BJ (cell line): ENCODE results near the gene CTDNEP1. TPM values are rescaled to one million over a fixed set of nuclear protein-coding genes. Genes with fewer than 3 reads are reported as not detected.

Experiments used
- CTCF ChIA-PET: fragments of 350-600 bp; formaldehyde crosslinking; extraction: SDS; loops from one replicate; lab custom pipeline; 2021; ENCODE audit warnings: antibody characterized with exemption, inconsistent platforms; lab: Yijun Ruan, JAX
- POLR2A ChIA-PET: fragments of 300-600 bp; sonication (Branson Sonifier 250); formaldehyde crosslinking; extraction: SDS; loops from one replicate; lab custom pipeline; 2021; ENCODE audit warnings: antibody characterized with exemption; lab: Charles Lee
- DNase-seq: peaks from one replicate; pipeline ENCODE4 v3.0.0-alpha.2; 2011; ENCODE audit warnings: low read depth
- H3K27me3 ChIP-seq: 2 replicates; pipeline ENCODE4 v1.6.0; 2011; ENCODE audit warnings: low read length; ENCODE audit not compliant: control insufficient read depth, insufficient read depth
- H3K36me3 ChIP-seq: 2 replicates; pipeline ENCODE4 v1.5.1; 2011; ENCODE audit warnings: low read length; ENCODE audit not compliant: control insufficient read depth, insufficient read depth
- H3K4me3 ChIP-seq: 2 replicates; pipeline ENCODE4 v1.5.1; 2011; ENCODE audit warnings: low read depth, mild to moderate bottlenecking, control low read depth, low read length
- polyA plus RNA-seq: library from polyadenylated mRNA; depleted of rRNA; stranded (reverse); fragments of >200 nt; gene quantifications from 2 replicates; pipeline ENCODE4 v1.2.3, GENCODE V29; 2011
- TF ChIP-seq, protein P1 (sequence below): IDR thresholded peaks from 2 replicates; pipeline ENCODE4 v1.5.1; 2011; ENCODE audit warnings: low read depth, mild to moderate bottlenecking, control low read depth, inconsistent platforms, low read length, moderate library complexity; ENCODE audit not compliant: insufficient read depth

Gene CTDNEP1
- polyA plus RNA-seq, 1 experiment: 129 TPM

DNA sequence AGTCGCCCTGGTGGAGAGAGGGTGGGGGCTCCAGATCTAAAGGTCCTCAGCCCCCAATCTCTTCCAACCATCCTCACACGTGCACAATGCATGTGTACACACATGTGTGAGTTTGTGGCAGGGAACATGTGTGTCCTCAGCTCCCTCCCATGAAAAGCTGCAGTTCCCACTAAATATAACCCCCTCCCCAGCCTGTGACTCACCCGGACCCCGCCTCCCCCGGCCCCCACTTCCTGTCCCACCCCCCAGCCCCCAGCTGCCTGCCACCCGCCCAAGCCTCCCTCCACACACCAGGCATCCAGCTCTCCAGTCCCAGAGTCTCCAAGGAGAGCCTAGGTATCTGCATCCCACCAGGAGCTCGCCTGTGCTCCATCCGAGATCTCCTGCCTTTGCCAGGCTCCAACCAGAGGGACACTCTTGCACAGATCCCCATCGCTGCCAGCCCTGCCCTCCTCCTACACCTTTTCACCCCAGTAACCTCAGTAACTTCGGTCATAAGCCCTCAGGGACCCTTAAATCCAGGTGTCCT lies 35.8 kb downstream of the CTDNEP1 start:
- TF ChIP-seq, protein P1, sequence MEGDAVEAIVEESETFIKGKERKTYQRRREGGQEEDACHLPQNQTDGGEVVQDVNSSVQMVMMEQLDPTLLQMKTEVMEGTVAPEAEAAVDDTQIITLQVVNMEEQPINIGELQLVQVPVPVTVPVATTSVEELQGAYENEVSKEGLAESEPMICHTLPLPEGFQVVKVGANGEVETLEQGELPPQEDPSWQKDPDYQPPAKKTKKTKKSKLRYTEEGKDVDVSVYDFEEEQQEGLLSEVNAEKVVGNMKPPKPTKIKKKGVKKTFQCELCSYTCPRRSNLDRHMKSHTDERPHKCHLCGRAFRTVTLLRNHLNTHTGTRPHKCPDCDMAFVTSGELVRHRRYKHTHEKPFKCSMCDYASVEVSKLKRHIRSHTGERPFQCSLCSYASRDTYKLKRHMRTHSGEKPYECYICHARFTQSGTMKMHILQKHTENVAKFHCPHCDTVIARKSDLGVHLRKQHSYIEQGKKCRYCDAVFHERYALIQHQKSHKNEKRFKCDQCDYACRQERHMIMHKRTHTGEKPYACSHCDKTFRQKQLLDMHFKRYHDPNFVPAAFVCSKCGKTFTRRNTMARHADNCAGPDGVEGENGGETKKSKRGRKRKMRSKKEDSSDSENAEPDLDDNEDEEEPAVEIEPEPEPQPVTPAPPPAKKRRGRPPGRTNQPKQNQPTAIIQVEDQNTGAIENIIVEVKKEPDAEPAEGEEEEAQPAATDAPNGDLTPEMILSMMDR: no peak
- Histone ChIP-seq H3K36me3 (no peaks in the 10 kb centered on the region), H3K4me3 (peak overlapping the region; percentile 66), H3K27me3 (no peaks in the 10 kb centered on the region)
- no peak for DNase-seq
- ChIA-PET POLR2A (interaction anchor here (0.6 kb wide), 1 partner anchor 24 kb away, joined by 3 read pairs; the partner anchor contains the start of gene PHF23), CTCF (interaction anchor here (0.7 to 2.3 kb wide), 6 partner anchors 14 to 170 kb away, joined by 3 to 7 read pairs (median 3); no protein-coding TSS in a partner anchor)

DNA sequence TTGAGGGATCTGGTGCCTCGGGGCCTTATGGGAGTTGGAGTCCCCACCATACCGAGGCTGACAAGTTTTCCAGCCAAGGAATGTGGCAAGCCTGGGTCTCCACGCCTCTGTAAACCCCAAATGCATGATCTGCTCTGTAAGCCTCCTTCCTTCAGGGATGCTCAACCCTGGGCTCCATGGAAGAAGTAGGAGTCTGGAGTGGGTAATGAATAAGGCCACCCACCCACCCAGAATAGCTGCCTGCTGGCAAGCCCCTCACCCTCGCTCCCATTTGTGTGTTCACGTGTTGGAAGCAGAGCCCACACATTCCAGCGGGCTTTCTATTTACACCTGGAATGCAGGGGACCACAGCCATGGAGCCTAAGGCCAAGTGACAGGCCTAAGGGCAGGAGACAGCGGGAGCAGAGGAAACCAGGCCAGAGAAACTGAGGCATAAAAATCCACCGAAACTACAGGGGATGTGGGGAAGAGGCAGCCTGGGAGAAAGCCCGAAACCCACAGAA lies 36.3 kb downstream of the CTDNEP1 start:
- TF ChIP-seq, protein P1: no peak
- Histone ChIP-seq H3K4me3 (peak overlapping the region; percentile 66), H3K36me3 (no peaks in the 10 kb centered on the region), H3K27me3 (no peaks in the 10 kb centered on the region)
- no peak for DNase-seq
- POLR2A ChIA-PET: interaction anchor here (0.6 kb wide), 1 partner anchor 24 kb away, joined by 3 read pairs; the partner anchor contains the start of gene PHF23
- CTCF ChIA-PET: interaction anchor here (1.0 to 2.3 kb wide), 5 partner anchors 29 to 170 kb away, joined by 3 to 11 read pairs (median 4); no protein-coding TSS in a partner anchor

DNA sequence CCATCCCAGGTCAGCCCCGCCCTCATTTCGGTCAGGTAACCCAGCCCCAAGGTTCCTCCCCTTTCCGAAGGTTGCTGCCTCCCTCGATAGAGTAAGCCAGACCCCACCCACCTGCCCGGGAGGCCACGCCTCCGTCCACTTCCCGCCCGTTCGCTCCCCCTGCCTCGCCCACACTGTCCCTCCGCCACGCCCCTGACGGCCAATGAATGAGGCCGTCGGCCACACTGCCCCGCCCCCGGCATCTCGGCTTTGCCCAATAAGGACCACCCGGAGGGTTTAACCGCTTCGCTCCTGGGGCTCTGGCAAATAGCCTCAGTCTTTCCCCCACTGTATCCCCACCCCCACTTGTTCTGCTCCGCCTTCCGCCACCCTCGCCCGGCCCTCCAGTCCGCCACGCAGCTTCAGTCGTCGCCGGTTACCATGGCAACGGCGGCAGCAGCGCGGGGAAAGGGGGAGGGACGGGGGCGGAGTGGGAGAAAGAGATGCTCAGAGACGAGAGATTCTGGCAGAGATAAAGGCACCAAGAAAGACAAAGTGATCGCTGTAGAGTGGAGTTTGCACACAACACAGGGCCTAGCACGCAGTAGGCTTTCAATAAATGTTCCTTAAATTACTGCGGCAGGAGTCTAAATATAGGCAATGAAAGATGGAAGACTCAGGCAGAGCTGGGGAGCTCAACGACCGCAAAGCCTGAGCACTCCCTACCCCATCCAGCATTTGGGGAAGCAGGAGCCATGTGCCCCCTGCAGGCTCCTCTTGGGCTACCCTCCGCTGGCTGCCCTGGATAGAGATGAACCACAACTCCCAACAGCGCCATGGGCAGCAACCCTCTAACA lies 37.0 kb downstream of the CTDNEP1 start:
- no peaks in the 10 kb centered on the region for H3K36me3 ChIP-seq
- ChIA-PET CTCF (interaction anchor here (1.1 to 2.3 kb wide), 5 partner anchors 20 to 170 kb away, joined by 3 to 11 read pairs (median 4); partner anchors contain the start of genes DVL2 and SLC16A11), POLR2A (no interaction called here)
- peak overlapping the region; percentile 38 for H3K4me3 ChIP-seq
- peak; percentile 71 for DNase-seq
- H3K27me3 ChIP-seq: no peaks in the 10 kb centered on the region
- TF ChIP-seq, protein P1: peak; percentile 71

DNA sequence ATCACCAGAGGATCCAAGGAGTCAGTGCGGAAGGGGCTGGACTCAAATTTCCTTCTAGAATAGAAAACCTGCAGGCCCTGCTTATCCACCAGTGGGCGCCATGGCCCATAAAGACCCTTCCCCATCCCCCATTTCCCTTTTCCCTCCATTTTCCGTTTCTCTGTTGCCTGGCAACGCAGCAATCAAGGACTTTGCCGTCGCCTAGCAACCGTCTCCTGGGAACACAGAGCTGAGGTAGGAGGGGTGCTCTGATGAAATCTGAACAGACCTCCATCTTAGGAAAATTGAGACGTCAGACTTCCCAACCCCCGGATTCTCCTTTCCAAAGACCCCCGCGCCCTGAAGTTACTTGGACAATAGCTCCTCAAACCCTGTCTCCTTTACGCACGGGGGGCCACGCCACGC lies 37.6 kb downstream of the CTDNEP1 start:
- Histone ChIP-seq H3K27me3 (no peaks in the 10 kb centered on the region), H3K36me3 (no peaks in the 10 kb centered on the region), H3K4me3 (peak overlapping the region; percentile 38)
- POLR2A ChIA-PET: no interaction called here
- TF ChIP-seq, protein P1: peak; percentile 45
- CTCF ChIA-PET: interaction anchor here (1.1 to 2.3 kb wide), 5 partner anchors 21 to 170 kb away, joined by 3 to 11 read pairs (median 4); partner anchors contain the start of genes DVL2 and SLC16A11
- no peak for DNase-seq
